NCI-H446 (cell line): ENCODE results near the gene NDUFAF8.

Experiments
- DNase-seq, 2 experiments: peaks; one replicate each; lab custom pipeline; 2025; lab: John Stamatoyannopoulos, UW

NDUFAF8 gene

DNA sequence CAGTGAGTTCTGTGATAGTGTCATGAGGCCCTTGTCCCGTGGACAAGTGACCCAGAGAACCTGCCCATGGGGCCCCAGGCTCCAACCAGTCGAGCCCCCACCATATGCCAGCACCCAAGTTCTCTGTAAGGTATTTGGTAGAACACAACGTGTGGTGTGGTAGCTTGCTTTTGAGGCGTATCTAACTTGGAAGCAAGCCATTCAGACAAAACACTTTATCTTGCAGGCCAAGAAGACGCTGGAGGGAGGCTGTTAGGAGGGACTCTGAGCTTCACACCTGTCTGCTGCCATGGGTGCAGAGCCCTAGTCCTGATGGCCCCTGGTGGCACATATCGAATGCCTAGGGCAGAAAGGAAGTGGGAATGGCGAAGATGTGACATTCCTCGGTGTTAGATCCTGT is 1.6 kb downstream of the NDUFAF8 start:
- no peak for DNase-seq

DNA sequence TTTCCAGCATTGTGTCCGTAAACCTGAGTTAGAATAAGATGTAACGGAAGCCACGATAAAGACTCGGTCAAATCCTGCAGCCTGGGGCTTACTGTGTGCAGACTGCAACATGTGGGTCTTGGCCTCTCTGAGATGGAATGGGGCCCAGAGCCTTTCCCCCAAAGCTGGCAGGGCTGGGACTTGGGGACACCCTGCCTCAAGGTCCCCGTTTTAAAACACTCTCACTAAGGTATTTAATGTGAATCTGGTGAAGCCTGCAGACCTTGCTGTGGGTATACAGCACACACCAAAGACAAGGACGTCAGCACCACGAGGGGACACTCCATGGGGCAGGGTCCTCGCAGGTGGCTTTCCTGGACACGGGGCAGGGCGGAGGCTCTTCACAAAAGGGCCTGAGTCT is 2.1 kb downstream of the NDUFAF8 start:
- DNase-seq = no peak

DNA sequence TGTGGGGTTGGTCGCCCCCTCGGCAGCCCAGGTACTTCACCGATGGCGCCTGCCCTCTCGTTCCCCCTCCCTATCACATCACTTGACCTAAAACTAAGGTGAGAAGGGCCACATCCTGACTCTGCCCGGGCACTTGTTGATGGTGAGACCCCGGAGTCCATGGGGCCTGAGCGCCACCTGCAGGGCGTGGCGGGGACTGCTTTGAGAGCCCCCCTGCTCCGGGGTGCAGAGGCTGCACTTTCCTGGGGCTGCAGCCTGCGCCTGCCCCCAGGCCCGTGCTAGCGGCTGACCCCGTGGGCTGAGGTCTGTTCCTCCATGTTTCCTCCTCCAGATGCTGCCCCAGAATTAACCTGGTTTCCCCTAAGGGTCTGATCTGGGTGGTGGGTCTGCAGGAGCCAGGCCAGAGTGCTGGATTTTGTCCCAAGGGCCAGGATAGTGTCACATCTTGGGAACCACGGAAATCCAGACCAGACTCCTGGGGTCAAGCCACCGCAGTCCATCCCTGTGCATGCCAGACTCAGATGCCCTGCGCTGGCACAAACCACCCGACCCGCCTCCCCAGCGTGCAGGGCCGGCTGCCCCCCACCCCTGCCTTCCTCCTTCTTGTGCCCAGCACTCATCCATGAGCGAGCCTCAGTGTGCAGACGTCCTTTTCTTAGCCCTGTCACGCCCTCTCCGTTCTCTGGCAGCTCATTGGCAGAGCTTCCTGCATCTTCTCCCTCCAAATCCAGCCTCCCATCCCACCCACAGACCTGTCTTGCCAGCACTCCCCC is 2.7 kb downstream of the NDUFAF8 start:
- DNase-seq = peak in 1 of 2 experiments; percentile 56

DNA sequence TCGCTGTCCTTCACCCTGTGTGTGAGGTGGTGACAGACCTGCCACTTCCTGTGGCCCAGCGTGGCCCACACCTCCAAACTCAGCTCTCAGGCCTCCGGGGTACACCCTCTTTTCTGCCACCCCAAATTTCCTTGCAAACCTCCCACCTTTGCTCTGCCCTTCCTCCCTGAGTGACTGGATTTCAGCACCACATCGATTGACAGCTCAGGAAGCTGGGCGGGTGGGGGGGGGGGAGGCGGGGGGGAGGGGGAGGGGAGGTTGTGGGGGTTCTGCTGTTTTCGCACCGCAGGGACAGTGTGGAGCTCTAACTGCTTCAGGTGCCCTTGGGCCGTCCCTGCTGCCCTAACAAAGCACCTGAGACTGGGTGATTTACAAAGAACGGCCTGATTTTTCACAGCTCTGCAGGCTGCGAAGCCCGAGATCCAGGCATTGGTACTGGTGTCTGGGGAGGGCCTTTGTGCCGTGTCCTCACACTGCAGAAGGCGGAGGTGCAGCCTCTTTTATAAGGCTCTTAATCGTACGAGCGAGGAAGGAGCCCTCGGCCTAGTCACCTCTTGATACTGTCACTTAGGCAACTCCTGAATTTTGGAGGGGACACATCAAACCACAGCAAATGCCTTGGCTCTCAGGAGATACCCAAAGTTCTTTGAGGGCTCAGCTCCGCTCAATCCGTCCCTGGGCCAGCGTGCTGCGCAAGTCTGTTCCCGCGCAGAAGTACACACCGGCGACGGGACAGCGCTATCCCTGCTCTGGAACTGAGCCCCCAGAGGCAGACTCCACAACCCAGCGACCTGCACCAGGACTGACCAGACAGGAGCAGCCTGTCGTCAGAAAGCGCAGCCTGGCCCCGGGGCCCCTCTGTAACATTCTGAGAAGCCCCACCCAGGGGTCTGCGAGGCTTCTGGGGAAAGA is 3.6 kb downstream of the NDUFAF8 start:
- DNase-seq = no peak

DNA sequence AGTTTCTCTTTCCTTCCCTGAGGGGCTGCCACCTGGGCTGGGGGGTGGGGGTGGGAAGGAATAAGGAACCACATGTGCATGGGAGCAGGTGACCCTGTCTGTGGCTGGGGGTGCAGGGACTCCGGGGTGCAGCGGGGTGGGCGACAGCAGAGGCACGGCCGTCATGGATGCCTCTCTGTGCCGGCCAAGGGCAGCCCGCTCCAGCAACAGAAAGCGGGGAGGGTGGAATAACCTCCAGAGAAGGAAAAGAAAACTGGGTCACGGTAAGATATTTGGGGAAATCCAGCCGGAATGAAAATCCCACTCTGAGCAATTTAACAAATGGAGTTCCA is 4.2 kb downstream of the NDUFAF8 start:
- DNase-seq = no peak

DNA sequence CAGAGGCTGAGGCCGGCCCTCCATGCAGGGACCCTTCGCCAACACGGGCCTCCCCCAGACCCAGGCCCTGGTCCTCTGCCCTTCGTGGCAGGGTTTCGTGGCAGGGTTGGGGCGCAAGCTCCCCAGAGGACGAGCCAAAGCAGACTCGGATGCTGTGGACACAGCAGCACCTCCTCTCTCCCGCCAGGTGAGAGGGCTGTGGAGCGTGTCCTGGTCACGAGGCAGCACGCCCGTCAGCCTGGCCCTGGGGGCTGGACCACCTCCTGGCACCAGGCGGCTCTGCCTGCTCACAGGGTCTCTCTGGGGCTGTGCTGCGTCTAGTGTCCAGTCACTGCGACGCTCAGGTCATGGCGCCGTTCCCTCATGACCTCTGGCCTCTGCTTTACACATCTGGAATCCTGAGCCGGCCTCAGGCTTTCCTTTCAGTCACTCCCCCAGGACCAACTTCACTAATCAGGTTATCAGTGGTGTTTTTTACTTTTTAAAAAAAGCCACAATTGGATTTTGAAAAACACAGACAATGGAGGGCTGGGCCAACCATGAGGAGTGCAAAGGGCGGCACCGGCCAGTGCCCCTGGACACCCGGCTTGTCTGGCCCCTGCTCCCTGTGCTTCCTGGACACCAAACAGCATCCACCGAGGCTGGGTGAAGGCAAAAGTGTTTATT is 5.4 kb downstream of the NDUFAF8 start:
- no peak for DNase-seq

DNA sequence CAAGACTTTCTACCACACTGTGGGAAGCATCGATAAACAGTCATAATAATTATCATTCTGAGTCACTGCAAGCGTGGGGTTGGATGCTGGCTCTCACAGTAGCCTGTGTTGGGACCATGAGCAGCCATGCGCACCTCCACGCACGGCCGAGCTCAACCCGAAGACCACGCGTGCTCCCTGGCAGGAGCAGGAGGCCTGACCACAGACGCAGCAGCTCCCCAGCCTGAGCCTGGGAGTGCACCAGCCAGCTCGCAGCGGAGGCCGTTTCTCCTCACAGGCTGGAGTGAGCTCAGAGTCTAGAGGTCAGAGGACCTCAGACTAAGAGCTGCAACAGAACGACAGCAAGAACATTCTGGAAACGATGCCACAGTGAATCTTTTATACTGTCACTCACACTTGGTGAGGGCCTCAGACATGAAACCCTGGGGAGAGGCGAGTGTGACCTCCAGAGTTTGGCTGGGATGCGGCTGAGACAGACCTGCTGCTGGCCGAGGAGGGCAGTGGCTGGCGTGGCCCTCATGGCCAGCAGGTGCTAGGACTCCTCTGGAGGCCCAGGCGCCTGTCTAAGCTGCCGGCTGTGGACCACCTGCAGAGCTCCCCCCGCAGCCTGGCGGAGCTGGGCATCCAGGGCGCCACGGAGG is 6.0 kb downstream of the NDUFAF8 start:
- no peak for DNase-seq

DNA sequence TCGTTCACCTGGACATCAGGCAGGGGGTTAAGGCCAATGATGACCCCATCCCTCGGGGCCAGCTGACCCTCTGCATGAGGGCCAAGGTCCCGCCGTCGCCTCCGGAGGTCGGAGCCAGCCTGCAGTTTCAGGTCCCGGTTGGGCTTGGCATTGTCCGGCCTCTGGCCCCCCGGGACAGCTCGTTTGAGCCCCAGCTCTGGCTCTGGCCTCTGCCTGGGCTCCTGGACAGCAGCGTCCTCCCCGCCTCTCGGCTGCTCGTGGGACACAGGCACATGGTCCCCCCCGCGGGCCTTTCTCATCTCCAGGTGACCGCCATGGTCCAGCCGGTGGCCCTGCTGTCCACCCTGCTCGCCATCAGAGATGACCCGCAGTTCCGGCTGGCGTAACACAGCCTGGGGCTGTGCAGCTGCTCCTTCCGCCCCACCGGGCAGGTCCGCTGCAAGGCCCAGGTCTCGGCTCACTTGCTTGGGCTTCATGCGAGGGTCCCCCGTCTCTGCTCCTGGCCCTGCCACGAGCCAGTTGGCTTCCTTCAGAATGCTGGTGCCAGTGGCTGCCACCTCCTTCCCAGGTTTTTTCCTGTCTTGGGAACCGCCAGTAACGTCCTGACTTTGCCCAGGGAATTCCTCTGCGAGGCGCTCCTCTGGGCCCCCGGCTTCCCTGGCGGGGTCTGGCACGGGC is 6.7 kb downstream of the NDUFAF8 start:
- no peak for DNase-seq

DNA sequence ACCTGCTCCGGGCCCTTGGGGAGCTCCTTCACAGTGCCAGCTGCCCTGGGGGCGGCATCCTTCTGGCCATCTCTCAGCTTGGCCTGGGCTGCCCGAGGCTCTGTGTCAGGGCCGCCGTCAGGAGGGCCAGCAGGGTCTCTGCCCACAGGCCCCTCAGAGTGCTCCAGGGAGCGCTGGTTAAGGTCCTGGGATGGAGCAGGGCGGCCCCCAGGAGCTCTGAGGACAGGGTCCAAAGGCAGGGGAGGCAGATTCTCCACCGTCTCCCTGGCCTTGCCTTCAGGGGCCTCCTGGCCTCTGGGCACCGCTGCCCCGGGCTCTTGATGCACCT is 7.2 kb downstream of the NDUFAF8 start:
- no peak for DNase-seq

DNA sequence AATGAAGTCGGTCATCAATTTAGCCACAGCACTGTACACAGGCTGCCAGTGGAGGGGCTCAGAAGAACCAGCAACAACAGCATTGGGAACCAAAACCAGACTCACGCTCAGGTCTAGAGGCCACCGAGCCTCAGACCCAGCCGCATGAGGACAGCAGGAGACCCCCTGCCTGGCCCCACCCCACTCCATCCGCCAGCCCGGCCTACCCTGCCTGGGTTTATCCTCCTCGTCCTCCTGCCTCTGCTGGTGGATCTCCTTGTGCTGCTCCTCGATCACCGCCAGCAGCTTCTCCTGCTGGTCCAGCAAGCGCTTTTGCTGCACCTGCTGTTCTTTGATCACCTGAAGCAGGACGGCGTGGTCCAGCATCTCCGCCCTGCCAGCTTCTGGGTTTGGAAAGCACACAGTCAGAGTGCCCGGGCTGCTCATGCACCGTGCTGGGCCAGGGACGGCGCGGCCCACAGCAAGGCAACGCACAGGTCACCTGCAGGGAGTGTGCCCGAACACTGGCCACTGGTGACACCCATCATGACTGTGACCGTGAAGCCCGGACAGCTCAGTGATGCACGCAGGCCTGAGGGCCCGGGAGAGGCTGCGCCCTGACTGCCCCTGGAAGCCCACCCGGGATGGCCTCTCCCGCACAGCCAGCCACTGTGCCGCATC is 7.7 kb downstream of the NDUFAF8 start:
- no peak for DNase-seq

DNA sequence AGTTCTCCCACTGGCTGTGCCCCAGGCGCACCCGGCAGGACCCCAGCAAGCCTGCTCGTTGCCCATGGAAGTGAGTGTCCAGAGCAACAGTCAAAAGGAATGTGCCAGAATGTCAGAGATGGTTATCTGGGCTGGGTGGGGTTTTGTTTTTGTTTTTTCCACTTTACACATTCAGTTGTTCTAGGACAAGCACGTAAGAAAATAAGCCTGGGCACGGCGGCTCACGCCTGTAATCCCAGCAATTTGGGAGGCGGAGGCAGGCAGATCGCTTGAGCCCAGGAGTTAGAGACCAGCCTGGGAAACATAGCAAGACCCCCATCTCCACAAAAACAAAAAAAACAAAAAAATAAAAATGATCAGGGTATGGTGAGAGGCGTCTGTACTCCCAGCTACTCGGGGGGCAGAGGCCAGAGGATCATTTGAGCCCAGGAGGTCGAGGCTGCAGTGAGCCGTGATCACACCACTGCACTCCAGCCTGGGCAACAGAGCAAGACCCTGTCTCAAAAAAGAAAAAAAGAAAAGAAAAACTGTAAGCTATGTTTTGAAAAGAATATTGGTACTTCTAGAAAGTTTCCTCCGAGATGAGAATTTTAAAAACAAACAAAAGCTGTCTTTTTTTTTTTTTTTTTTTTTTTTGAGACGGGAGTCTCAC is 8.3 kb downstream of the NDUFAF8 start:
- no peak for DNase-seq

DNA sequence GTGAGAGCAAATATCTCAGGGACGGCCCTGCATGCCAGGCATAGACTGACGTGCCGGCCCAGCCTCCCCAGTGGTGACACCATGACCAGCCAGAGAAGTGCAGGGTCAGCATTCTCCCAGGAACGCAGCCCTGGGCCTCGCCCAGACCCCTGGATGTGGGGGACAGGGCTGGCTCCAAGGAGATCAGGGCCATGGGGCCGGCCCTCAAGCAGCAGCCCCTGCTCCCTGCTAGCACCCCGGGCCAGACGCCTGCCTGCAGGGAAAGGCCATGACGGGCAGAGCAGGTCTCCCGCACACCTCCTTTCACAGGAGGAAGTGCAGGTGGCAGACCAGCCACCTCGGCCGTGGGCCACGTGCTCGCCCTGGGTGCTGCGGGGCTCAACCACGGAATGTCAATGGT is 9.5 kb downstream of the NDUFAF8 start:
- DNase-seq = no peak

DNA sequence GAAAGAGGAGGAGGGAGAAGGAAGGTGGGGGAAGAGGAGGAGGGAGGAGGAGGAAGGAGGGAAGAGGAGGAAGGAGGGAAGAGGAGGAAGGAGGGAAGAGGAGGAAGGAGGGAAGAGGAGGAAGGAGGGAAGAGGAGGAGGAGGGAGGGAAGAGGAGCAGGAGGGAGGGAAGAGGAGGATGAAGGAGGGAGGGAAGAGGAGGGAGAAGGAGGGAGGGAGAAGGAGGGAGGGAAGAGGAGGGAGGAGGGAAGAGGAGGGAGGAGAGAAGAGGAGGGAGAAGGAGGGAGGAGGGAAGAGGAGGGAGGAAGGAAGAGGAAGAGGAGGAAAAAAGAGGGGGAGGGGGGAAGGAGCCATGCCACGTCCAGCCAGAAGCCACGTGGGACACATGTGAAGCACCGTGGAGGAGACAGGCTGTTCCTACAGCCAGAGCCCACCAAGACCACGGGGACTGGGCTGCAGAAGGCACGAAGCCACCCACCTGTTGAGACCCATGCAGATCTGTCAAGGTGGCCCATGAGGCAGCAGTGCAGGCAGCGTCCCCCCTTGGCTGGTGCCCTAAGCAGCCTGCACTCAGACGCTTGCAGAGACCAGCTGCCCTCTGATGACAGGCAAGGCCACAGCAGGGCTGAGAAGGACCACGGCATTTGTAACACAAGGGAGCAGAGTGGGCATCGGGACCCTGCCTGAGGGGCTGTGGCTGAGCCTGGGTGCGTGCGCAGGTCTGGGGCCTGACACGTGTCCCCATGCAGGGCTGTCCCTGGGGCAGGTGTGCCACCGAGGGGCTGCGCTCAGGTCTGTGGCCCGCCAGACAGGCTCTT is 10.3 kb downstream of the NDUFAF8 start:
- DNase-seq = no peak

DNA sequence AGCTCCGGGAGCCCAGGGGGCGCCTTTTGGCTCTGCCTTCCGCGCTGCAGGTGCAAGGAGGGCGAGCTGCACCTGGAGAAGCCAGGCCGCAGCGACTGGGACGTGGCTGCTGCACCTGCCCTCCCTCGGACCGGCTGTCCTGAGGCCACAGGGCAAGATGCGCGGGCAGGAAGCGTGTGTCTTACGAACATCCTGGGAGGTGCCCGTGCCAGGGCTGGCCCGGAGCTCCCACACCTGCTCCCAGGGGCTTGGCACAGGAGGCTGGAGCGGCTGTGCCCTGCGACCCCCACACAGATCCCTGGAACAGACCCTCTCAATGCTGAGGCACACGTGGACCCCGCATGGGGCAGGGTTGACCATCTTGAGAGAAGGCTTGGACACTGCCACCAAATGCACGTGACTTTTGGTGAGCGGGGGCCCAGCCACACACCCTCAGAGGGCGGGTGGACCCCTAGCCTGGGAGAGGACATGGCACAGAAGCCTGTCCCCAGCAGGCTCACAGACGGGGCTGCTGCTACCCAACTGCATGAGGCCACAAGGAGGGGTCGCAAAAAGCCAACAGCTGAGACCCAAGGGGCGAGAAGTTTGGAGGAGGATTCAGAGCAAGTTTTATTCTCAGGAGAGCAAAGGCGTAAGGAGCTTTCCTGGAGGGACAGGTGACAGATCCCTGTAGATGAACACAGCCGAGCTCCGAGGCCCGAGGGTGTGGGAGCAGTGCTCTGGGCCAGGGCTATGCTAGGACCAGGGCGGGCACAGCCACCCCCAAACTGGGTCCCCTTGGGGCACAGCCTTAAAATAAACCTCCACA is 11.4 kb downstream of the NDUFAF8 start:
- no peak for DNase-seq

DNA sequence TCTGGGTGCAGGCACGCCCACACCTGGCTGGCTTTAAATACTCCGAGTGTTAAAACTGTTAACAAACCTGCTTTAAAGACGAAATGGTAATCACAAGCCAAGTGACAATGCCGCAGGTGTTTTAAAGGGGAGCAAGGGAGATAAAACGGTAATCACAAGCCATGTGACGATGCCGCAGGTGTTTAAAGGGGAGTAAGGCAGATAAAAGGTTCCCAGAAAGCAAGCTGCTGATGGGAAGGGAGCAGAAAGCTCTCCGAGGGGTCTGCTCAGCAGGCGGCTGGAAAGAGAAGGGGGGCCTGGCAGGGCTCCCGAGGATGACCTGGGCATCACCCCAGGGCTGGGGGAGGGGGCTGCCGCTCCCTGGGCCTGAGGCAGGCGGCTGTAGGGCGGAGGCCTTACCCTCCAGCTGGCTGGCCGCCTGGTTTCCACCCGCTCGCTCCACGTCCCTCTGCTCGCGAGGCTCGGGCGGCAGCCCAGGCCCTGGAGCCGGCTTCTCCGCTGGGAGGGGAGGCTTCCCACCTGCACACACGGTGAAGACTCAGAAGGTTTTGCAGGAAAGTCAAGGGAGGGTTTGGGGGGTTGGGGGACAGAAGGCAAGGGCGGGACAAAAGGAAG is 12.1 kb downstream of the NDUFAF8 start:
- DNase-seq = peak; percentile 44 to 82

DNA sequence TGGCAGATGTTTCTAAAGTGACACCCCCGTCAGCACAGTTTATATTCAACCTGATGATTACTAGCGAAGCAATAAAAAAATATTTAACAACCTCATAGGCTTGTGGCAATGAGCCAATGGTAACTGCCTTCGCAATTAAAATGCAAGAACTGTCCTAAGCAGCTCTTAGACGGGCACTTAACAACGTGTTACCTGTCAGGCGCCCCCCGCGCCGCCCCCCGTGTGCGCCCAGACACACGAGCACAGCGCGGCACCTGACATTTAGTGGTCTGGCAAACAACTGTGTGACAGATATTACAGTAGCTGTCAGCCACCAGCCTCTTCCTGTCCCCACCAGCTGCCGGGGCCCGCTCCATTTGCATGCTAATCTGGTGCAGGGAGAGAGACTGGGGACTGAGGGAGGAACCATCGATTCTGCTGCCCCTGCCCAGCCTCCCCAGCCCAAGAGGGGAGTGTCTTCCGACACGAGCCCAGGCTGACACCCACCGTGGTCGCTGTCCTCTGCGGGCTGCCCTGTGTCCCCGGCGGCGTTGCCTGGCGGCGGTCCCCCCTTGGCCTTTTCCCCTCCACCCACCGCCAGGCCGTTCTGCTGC is 12.7 kb downstream of the NDUFAF8 start:
- DNase-seq = peak; percentile 29 to 82

DNA sequence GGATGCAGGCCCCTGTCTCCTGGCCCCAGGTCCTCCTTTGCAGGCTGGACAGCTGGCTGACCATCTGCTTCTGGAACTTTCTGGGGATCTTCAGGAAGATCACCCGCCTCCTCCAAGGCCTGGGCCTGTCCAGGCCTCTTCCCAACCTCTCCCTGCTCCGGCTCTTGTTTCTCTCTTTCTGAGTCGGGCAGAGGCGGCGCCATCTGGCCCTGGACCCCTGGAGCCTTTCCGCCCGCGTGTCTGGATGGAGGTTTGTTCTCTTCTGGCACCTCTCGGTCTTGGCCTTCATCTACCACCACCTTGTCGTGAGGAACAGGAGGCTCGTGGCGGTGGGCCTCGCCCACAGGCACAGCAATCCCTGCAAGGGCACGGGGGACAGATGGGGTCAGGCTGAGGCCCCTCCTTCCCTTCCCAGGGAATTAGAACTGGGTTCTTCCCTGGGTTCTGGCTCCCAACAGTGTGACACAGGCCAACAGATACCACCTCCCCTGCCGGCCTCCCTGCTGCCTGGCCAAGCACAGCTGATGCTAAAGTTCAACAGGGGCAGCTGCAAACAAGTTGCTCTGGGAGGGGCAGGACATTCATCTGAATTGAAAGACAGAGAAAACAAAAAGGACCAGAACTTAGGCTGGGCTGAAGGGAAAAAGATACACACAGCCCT is 13.3 kb downstream of the NDUFAF8 start:
- DNase-seq = peak; percentile 64 to 91

DNA sequence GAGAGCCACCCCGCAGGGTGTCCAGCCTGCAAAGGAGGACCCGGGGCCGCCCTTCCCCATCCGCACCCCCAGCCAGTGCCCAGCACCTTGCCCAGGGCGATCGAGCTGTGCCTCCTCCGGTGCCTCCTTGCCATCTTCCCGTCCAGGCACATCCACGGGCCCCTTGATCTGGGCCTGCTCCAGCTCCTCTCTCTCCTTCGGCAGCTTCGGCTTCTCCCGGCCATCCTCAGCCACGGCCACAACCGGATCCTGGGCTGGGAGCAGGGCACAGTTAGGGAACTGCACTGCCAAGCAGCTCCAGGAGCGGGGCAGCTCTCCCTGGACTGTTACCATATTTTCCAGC is 13.8 kb downstream of the NDUFAF8 start:
- no peak for DNase-seq
